ENCODE data around the gene AURKAIP1.
"Not testable (repeated sequence)": the region's sequence is repeated elsewhere in the genome, so short reads cannot be mapped to it uniquely, and the experiment has no call there.

Gene AURKAIP1

GRCh38 chr1:1385339-1385738, 10.3 kb upstream of the AURKAIP1 start:
- not testable (repeated sequence) for DNase-seq

- no peak for DNase-seq
These were observed 6.3 kb upstream of the AURKAIP1 start for GRCh38 chr1:1381294-1381693.

GRCh38 chr1:1380860-1381259, 5.9 kb upstream of the AURKAIP1 start:
- no peak for DNase-seq

- no peak for DNase-seq
These were observed 2.7 kb upstream of the AURKAIP1 start for GRCh38 chr1:1377540-1378205.

GRCh38 chr1:1376551-1377226, 1.7 kb upstream of the AURKAIP1 start:
- no peak for DNase-seq

GRCh38 chr1:1374589-1374928, 448 bp downstream of the AURKAIP1 start:
- DNase-seq = no peak

- DNase-seq = no peak
These were observed 1.0 kb downstream of the AURKAIP1 start for GRCh38 chr1:1373815-1374588.

GRCh38 chr1:1373051-1373814, 1.8 kb downstream of the AURKAIP1 start:
- no peak for DNase-seq

- peak; percentile 79 for DNase-seq
These were observed 3.0 kb downstream of the AURKAIP1 start for GRCh38 chr1:1371746-1372711.

- DNase-seq = peak; percentile 86
These were observed 3.7 kb downstream of the AURKAIP1 start for GRCh38 chr1:1371364-1371745.

- no peak for DNase-seq
These were observed 4.2 kb downstream of the AURKAIP1 start for GRCh38 chr1:1370771-1371300.

- not testable (repeated sequence) for DNase-seq
These were observed 4.9 kb downstream of the AURKAIP1 start for GRCh38 chr1:1370094-1370493.

GRCh38 chr1:1367315-1367714, 7.7 kb downstream of the AURKAIP1 start:
- DNase-seq = no peak

GRCh38 chr1:1366699-1367066, 8.3 kb downstream of the AURKAIP1 start:
- DNase-seq = no peak

GRCh38 chr1:1365875-1366698, 8.9 kb downstream of the AURKAIP1 start:
- DNase-seq = no peak

GRCh38 chr1:1364266-1364665, 10.7 kb downstream of the AURKAIP1 start:
- DNase-seq = no peak

GRCh38 chr1:1361982-1362423, 13.0 kb downstream of the AURKAIP1 start:
- DNase-seq = no peak

- no peak for DNase-seq
These were observed 13.6 kb downstream of the AURKAIP1 start for GRCh38 chr1:1361233-1361981.

GRCh38 chr1:1360506-1361169, 14.4 kb downstream of the AURKAIP1 start:
- no peak for DNase-seq
